ENCODE results near the gene VAMP7. TPM values are rescaled to one million over a fixed set of nuclear protein-coding genes. Genes with fewer than 3 reads are reported as not detected.

VAMP7 gene
- total RNA-seq, 1 experiment from 2014 or later: 78.4 TPM

DNA sequence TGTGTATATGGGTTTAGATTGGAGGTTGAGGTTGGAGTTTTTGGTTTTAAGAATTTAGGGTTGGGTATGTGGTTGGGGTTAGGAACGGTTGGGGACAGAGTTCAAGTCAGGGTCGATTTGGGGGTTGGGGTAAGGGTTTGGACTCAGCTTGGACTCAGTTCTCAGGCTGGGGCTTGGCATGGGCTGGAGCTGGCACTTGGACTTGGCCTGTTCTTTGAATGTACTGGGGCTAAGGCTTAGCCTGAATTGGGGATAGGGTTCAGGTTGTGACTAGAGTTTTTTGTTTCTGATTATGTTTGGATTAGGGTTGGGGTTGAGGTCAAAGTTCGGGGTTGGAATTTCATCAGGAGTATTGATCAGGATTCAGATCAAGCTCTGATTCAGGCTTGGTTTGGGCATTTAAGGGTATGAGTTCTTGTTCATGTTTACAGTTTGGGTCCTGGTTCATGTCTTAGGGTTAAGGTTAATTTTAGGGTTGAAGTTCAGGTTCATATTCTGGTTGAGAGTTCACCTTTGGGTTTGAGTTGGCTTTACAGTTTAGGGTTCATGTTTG, 70.2 kb downstream of the VAMP7 start:
- intact Hi-C loops (cut with micrococcal nuclease; ENCODE audit: unreplicated experiment) (no loop called here), in situ Hi-C loops (cut with HindIII; ENCODE audit: low pct_unique_long_range_greater_than_20kb, low sequenced_read_pairs) (no loop called here)
- Histone ChIP-seq H3K36me3 (ENCODE audit: control insufficient read depth, insufficient read depth, low read length) (no peaks in the 10 kb centered on the region), H3K27ac (ENCODE audit: low read length) (no peak overlapping the region), H3K4me1 (ENCODE audit: control insufficient read depth, insufficient read depth, low read length) (no peaks in the 10 kb centered on the region), H3K4me3 (ENCODE audit: low read depth in 2 of 2, low read length in 2 of 2) (no peak overlapping the region), H3K27me3 (ENCODE audit: control insufficient read depth, insufficient read depth, low read length) (no peaks in the 10 kb centered on the region), H3K9me3 (ENCODE audit: control insufficient read depth, insufficient read depth, low read depth, low read length) (no peaks in the 10 kb centered on the region)
- ATAC-seq (no peak), DNase-seq (ENCODE audit: low read depth, low spot score) (no peak)
- CTCF ChIA-PET: no interaction called here
- POLR2A ChIA-PET: no interaction called here
- BruUV-seq (replicated peaks): no TSS peak
- TF ChIP-seq, protein P1, sequence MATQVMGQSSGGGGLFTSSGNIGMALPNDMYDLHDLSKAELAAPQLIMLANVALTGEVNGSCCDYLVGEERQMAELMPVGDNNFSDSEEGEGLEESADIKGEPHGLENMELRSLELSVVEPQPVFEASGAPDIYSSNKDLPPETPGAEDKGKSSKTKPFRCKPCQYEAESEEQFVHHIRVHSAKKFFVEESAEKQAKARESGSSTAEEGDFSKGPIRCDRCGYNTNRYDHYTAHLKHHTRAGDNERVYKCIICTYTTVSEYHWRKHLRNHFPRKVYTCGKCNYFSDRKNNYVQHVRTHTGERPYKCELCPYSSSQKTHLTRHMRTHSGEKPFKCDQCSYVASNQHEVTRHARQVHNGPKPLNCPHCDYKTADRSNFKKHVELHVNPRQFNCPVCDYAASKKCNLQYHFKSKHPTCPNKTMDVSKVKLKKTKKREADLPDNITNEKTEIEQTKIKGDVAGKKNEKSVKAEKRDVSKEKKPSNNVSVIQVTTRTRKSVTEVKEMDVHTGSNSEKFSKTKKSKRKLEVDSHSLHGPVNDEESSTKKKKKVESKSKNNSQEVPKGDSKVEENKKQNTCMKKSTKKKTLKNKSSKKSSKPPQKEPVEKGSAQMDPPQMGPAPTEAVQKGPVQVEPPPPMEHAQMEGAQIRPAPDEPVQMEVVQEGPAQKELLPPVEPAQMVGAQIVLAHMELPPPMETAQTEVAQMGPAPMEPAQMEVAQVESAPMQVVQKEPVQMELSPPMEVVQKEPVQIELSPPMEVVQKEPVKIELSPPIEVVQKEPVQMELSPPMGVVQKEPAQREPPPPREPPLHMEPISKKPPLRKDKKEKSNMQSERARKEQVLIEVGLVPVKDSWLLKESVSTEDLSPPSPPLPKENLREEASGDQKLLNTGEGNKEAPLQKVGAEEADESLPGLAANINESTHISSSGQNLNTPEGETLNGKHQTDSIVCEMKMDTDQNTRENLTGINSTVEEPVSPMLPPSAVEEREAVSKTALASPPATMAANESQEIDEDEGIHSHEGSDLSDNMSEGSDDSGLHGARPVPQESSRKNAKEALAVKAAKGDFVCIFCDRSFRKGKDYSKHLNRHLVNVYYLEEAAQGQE (IDR thresholded peaks at IDR 0.05; ENCODE audit: insufficient read depth in 1 of 2, low read depth in 2 of 2, low read length in 1 of 2): no peak
- TF ChIP-seq TCF7L2 (IDR thresholded peaks at IDR 0.05; ENCODE audit: low read depth, low read length) (no peak), POLR2AphosphoS5 (IDR thresholded peaks at IDR 0.05; ENCODE audit: low read depth, low read length) (no peak), SIN3A (IDR thresholded peaks at IDR 0.05; ENCODE audit: borderline replicate concordance, insufficient read depth, low read depth, low read length) (no peak)
- TF ChIP-seq, protein P2, sequence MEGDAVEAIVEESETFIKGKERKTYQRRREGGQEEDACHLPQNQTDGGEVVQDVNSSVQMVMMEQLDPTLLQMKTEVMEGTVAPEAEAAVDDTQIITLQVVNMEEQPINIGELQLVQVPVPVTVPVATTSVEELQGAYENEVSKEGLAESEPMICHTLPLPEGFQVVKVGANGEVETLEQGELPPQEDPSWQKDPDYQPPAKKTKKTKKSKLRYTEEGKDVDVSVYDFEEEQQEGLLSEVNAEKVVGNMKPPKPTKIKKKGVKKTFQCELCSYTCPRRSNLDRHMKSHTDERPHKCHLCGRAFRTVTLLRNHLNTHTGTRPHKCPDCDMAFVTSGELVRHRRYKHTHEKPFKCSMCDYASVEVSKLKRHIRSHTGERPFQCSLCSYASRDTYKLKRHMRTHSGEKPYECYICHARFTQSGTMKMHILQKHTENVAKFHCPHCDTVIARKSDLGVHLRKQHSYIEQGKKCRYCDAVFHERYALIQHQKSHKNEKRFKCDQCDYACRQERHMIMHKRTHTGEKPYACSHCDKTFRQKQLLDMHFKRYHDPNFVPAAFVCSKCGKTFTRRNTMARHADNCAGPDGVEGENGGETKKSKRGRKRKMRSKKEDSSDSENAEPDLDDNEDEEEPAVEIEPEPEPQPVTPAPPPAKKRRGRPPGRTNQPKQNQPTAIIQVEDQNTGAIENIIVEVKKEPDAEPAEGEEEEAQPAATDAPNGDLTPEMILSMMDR (IDR thresholded peaks at IDR 0.05): no peak

DNA sequence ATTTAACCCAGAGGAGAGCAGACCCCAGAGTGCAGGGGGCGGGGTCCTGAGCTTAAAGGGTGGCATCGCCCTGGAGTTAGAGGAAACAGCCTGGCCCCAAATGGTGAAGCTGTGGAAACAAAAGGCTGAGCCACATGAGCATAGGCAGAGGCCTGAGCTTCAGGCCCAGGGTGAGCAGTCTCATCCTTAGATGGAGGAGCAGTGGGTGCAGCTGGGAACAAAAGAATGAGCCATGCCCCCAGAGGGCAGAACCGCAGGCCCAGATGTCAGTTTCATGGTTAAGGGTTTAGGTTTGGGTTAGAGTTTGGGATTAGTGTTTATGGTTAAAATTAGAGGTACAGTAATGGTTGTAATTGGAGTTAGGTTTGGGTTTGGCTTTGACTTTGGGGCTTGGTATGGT, 71.9 kb downstream of the VAMP7 start:
- intact Hi-C loops (cut with micrococcal nuclease; ENCODE audit: unreplicated experiment) (no loop called here), in situ Hi-C loops (cut with HindIII; ENCODE audit: low pct_unique_long_range_greater_than_20kb, low sequenced_read_pairs) (no loop called here)
- H3K9me3 ChIP-seq (ENCODE audit: control insufficient read depth, insufficient read depth, low read depth, low read length): no peaks in the 10 kb centered on the region
- no peaks in the 10 kb centered on the region for H3K36me3 ChIP-seq (ENCODE audit: control insufficient read depth, insufficient read depth, low read length)
- DNase-seq (ENCODE audit: low read depth, low spot score) (no peak), ATAC-seq (no peak)
- ChIA-PET CTCF (no interaction called here), POLR2A (no interaction called here)
- TF ChIP-seq POLR2AphosphoS5 (IDR thresholded peaks at IDR 0.05; ENCODE audit: low read depth, low read length): no peak
- TF ChIP-seq, protein P1 (IDR thresholded peaks at IDR 0.05; ENCODE audit: insufficient read depth in 1 of 2, low read depth in 2 of 2, low read length in 1 of 2): no peak
- TF ChIP-seq SIN3A (IDR thresholded peaks at IDR 0.05; ENCODE audit: borderline replicate concordance, insufficient read depth, low read depth, low read length): no peak
- TF ChIP-seq, protein P2 (IDR thresholded peaks at IDR 0.05): no peak
- no peak for TF ChIP-seq TCF7L2 (IDR thresholded peaks at IDR 0.05; ENCODE audit: low read depth, low read length)
- H3K4me3 ChIP-seq (ENCODE audit: low read depth in 2 of 2, low read length in 2 of 2): no peak overlapping the region
- no peak overlapping the region for H3K27ac ChIP-seq (ENCODE audit: low read length)
- no TSS peak for BruUV-seq (replicated peaks)
- no peaks in the 10 kb centered on the region for H3K4me1 ChIP-seq (ENCODE audit: control insufficient read depth, insufficient read depth, low read length)
- no peaks in the 10 kb centered on the region for H3K27me3 ChIP-seq (ENCODE audit: control insufficient read depth, insufficient read depth, low read length)

Measured in Panc1 (cell line).